Inflammatory macrophage (primary cell): ENCODE results near the gene LRRC25.
"Not testable (repeated sequence)": the region's sequence is repeated elsewhere in the genome, so short reads cannot be mapped to it uniquely, and the experiment has no call there.

Source experiments
- DNase-seq, 2 donors: peaks; one replicate each; pipeline ENCODE4 v3.0.0-alpha.2; 2020 to 2022

Gene LRRC25

GRCh38 chr19:18424122-18424889 lies 26.9 kb upstream of the LRRC25 start:
- no peak for DNase-seq

- no peak for DNase-seq
Observed at GRCh38 chr19:18423258-18424020, 26.0 kb upstream of the LRRC25 start.

DNA sequence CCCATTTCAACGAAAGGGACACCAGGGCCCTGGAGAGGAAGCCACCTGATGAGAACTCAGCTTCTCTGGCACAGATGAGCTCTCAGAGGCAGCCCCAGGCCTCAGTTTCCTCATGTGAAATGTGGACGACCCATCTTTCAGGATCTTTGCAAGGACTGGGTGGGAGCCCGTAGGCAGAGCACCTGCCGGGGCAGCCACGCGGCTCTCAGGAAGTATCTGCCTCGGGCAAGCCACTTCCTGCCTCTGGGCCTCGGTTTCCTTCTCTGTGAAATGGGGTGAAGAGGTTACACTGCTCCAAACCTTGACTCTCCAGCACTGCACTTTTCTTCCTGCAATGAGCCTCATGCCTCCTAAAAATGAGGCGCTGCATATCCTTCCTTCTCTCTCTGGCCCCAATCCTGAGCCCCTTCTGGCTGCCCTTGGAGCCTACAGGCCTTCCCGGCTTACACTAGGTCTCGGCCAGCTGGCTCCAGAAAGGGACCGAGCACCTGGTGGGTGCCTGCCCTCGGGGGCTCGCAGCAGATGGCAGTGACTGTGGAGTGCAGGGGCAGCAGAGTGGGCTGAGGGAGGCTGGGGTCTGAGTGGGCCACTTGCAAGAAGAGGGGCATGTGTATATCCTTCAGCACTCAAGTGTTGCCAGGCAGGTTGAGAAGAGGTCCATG lies 25.2 kb upstream of the LRRC25 start:
- DNase-seq = no peak

DNA sequence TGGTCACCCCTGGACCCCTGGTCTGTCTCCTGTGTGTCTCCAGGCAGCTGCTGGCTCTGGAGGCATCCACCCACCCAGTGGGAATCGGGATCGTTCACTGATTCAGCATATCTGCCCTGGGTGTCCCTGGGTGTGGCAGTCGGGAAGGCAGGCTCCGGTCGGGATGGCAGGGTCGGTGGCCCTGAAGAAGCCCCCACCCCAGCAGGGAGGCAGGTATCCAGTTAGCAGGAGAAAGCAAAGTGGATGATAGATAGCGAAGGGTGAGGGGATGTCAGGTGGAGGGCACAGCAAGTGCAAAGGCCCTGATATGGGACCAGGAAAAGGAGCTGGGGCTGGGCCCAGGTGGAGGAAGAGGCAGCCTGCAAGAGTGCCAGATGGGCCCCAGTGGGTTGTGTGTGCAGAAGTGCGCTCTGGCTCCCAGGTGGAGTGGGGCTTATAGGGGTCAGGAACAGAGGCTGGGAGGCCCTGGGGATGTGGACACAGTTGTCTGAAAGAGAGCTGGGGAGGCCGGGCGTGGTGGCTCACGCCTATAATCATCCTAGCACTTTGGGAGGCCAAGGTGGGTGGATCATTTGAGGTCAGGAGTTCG lies 24.0 kb upstream of the LRRC25 start:
- DNase-seq = no peak

GRCh38 chr19:18420930-18421329 lies 23.5 kb upstream of the LRRC25 start:
- no peak for DNase-seq

GRCh38 chr19:18419699-18420460 lies 22.5 kb upstream of the LRRC25 start:
- DNase-seq = no peak

DNA sequence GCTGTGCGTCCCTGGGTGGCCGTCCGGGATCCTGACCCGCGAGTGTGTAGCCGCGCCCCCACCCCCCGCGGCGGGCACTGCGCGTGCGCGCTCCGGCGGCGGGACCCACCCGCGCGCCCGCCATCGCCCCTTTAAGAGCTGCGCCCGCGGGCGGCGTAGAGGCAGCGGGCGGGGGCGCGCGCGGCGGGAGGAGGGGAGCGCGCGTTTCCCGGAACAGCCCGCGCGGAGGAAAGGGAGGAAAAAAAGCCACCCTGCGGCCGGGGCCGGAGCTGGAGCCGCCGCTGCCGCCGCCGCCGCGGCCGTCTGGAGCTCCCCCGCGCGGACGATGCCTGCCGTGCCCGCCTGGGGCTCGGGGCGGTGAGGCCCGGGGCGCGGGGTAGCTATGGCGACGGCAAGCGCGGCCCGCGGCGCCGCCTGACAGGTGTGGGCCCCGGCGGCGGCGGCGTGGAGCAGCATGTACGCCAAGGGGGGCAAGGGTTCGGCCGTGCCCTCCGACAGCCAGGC lies 21.8 kb upstream of the LRRC25 start, which contains the start of gene SSBP4:
Gene SSBP4 (plus strand): TSS at position 204 of the 504 bp plus-strand sequence. CDS start 251 bp downstream, at position 455.
- peak; percentile 74 to 80 for DNase-seq

- DNase-seq = peak; percentile 55 to 66
Observed at GRCh38 chr19:18418483-18419194, 21.2 kb upstream of the LRRC25 start.

DNA sequence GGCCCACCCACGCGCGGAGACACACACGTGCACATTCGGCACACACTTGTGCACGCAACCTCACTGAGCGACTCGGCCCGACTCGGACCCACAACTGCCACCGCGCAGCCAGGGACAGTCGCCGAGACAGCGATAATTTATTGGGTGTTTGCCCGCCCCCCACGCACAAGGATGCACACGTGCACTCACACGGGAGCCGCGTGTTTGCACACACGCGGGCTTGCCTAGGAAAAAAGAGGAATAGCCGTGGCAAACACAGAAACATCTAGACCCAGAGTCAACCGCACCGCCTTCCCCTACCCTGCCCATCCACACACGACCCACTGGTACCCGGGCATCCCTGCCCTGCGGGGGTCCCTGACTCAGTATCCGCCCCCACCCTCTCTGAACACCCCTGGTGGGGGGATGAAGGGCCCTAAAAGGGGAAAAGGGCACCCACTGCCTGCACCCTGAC lies 20.6 kb upstream of the LRRC25 start:
- peak; percentile 61 to 71 for DNase-seq

DNA sequence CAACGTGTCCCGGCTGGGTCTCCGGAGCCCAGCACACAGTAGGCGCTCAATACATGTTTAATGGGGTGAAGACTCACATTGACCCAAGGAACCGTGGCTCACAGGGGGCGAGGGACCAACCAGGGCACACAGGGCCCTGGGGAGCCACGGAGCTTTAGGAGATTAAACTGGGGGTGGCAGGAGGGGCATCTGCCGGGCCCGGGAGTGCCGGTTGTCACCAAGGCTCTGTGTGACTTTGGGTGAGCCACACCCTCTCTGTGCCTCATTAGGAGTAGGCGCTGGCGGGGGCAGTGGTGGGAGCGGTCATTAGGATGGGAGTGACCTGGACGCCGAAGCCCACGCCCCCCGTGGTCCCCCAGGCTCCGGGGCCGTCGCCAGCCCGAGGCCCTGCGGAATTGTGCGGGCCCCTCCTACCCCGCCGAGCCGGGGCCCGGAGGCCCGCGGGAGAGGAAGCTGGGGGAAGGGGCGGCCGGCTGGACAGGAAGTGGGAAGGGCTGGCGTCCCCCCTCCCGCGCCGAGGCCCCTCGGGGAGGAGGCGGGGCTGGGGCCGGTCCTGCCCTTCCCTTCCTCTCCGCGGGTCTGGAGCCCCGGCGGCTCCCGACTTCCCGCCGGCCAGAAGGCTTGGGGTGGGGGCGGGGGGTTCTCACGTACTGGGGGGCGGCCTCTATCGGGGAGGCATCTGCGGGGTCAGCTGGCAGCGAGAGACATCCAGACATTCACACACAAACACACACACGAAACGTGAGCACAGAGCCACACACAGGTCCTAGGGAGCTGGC lies 20.0 kb upstream of the LRRC25 start:
- DNase-seq = peak; percentile 75 to 78

GRCh38 chr19:18416778-18417249 lies 19.4 kb upstream of the LRRC25 start:
- peak; percentile 76 to 81 for DNase-seq

- peak; percentile 86 to 94 for DNase-seq
Observed at GRCh38 chr19:18415178-18415867, 17.9 kb upstream of the LRRC25 start.

- DNase-seq = peak in 1 of 2 donors; percentile 50
Observed at GRCh38 chr19:18414504-18415177, 17.2 kb upstream of the LRRC25 start.

GRCh38 chr19:18412610-18413239 lies 15.3 kb upstream of the LRRC25 start:
- DNase-seq = no peak

- DNase-seq = peak; percentile 47 to 51
Observed at GRCh38 chr19:18408053-18408476, 10.6 kb upstream of the LRRC25 start.

- no peak for DNase-seq
Observed at GRCh38 chr19:18406749-18407148, 9.3 kb upstream of the LRRC25 start.

DNA sequence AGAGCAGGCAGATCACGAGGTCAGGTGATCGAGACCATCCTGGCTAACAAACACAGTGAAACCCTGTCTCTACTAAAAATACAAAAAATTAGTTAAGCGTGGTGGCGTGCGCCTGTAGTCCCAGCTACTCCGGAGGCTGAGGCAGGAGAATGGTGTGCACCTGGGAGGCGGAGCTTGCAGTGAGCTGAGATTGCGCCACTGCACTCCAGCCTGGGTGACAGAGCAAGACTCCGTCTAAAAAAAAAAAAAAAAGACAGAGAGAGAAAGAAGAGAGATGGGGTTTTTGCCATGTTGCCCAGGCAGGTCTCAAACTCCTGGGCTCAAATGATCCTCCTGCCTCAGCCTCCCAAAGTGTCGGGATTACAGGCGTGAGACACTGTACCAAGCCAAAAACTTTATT lies 8.3 kb upstream of the LRRC25 start:
- DNase-seq = not testable (repeated sequence)
